Fibroblast of pulmonary artery (primary cell): ENCODE results near the gene SLCO2B1.
A peak's percentile ranks its signal among the peaks of the same experiment; 100 is the strongest.

ENCODE experiments used
- DNase-seq: peaks from one replicate; pipeline ENCODE4 v3.0.0-alpha.2; 2010; ENCODE audit warnings: low read depth
- H3K4me3 ChIP-seq: replicated peaks from 2 replicates; pipeline ENCODE4 v1.5.1; 2011; ENCODE audit warnings: low read depth, mild to moderate bottlenecking, control low read depth, low read length, moderate library complexity
- TF ChIP-seq, protein P1 (sequence below): IDR thresholded peaks from 2 replicates; pipeline ENCODE4 v1.5.1; 2011; ENCODE audit warnings: mild to moderate bottlenecking, control low read depth, low read length, inconsistent platforms; ENCODE audit errors: missing control alignments

Gene SLCO2B1

DNA sequence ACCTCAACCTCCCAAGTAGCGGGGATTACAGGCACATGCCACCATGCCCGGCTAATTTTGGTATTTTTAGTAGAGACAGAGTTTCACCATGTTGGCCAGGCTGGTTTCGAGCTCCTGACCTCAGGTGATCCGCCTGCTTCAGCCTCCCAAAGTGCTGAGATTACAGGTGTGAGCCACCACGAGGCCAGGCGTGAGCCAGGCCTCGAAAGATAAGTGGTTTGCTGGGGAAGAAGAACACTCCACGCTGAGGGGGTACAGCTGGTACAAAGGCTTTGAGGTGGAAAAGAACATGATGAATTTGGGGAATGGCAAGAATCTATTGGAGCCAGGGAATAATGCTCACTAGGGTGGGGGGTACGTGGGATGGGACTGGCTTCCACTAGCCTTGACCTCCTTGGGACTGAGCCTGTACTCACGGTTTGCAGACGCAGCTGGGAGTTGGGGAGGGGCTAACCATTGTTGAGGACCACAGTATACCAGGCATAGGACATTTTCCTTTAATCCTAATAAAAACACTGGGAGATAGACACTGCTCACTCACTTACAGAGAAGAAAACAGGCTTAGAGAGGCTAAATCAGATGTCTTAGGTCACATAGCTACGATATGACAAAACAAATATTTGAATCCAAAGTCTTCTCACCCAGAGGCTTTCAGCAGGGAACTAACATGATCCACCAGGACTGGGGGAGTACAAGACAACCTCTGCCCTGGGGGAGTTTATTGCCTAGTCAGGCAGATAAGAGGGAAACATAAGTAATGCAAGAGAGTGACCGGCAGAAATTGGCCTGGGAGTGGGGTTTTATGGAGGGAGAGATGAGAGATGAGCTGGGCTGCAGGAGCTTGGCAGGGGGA is 4.9 kb downstream of the SLCO2B1 start:
- peak; percentile 56 for DNase-seq
- no peak overlapping the region for H3K4me3 ChIP-seq
- TF ChIP-seq, protein P1, sequence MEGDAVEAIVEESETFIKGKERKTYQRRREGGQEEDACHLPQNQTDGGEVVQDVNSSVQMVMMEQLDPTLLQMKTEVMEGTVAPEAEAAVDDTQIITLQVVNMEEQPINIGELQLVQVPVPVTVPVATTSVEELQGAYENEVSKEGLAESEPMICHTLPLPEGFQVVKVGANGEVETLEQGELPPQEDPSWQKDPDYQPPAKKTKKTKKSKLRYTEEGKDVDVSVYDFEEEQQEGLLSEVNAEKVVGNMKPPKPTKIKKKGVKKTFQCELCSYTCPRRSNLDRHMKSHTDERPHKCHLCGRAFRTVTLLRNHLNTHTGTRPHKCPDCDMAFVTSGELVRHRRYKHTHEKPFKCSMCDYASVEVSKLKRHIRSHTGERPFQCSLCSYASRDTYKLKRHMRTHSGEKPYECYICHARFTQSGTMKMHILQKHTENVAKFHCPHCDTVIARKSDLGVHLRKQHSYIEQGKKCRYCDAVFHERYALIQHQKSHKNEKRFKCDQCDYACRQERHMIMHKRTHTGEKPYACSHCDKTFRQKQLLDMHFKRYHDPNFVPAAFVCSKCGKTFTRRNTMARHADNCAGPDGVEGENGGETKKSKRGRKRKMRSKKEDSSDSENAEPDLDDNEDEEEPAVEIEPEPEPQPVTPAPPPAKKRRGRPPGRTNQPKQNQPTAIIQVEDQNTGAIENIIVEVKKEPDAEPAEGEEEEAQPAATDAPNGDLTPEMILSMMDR: no peak

DNA sequence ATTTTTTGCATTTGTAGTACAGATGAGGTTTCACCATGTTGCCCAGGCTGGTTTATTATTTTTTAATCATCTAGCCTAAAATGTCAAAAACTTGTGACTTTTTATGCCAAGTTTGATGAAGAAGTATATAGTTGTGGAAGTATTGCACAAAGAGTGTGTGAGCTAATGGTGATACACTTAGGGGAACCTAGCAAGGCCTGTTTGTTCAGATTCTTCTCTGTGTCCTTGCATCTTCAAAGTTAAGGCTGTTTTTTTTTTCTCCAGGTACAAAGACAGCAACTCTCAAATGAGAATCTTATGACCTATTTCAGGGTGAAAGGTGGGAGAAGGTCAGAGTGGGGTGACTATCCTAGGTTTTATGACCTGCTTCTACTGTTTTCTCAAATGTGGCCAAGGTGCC is 7.3 kb downstream of the SLCO2B1 start:
- H3K4me3 ChIP-seq: no peak overlapping the region
- DNase-seq: no peak
- TF ChIP-seq, protein P1: no peak

DNA sequence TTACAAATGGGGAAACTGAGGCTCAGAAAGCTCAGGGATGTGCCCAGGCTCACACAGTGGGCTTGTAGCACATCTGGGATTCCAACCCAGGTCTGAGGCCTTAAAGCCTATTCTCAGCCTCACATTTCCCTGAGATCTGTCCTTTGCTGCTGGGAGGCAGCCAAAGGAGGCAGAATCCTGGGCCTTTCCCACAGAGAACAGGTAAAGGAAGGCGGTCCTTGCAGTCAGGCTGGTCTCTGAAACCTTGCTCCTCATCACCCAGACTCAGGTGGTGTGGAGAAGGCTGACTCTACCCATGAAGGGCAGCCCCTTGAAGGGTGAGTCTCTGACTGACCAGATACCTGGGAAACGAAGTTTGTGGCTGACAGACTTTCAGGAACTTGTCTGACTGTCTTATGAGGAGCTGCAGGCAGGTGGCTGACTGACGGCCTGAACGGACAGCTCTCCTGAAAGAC is 7.8 kb downstream of the SLCO2B1 start:
- DNase-seq: no peak
- TF ChIP-seq, protein P1: no peak
- no peak overlapping the region for H3K4me3 ChIP-seq

DNA sequence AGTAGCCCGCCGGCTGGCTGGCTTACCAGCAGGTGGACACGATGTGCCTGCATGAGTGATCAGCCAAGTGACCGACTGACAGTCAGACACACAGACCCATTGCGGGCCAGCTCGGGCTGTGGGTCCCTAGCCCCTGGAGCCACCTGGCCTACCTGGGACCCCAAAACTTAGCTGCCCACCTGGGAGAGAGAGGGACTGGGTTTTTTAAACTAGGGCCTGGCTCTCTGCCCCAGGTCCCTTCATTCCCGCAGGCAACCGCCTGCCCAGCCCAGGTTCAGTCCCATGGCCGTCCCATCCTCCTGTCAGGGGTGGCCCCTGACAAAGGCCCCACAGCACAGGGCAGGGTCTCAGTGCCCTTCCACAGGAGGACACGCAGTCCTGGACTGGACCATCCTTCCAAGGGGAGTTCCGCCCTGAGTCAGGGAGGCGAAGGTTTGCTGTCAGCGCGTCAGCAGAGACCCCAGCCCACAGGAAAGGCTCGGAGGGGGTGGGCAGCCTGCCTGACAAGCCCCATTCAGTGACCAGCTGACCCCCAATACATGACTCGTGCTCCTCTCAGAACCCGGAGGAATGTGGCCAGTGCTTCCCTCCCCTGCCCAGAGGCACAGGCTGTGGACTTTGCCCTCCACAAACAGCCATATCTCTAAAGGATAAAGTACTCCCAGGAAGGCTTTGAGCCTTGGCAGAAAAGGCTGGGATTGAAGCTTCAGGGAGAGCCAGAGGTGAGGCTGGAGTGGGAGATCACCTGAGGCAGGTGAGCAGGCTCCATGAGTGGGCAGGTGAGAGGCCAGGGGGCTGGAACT is 8.4 kb downstream of the SLCO2B1 start:
- no peak overlapping the region for H3K4me3 ChIP-seq

DNA sequence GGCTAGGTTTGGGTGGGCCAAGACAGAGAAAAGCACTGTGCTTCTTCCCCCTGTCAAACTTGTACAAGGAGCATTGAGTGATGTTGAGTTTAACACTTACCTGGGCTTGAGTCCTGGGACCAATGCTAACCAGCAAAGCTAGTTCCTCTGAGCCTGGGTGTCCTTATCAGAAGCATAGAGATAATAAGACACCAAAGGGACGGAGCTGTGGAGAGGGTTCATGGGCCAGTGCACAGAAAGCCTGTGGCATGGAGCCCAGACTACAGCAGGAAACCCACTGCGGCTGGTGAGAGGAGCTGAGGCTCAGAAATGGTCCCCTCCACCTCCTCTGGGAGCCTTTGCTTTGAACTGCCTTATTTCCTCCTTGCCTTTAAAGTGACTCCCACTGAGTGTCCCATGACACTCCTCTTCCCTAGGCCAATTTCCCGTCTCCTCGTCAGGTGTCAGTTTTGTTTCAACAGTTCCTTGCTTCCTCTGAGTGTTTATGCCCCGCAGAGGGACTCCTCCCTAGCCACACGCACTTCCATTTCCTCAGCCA is 9.4 kb downstream of the SLCO2B1 start:
- DNase-seq: no peak
- H3K4me3 ChIP-seq: no peak overlapping the region
- TF ChIP-seq, protein P1: no peak

More for the DNA sequence above, 8.4 kb downstream of the SLCO2B1 start:
- TF ChIP-seq, protein P1: no peak
- DNase-seq: no peak

DNA sequence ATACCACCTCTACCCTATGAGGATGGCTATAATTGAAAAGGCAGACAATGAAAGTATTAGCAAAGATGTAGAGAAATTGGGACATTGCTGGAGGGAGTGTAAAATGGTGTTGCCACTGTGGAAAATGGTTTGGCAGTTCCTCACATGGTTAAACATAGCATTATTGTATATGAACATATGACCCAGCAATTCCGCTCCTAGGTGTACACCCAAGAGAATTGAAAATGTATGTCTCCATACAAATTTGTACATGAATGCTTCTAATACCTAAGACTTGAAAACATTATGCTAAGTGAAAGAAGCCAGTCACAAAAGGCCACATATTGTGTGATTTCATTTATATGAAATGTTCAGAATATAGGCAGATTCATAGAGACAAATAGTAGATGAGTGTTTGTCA is 10.0 kb downstream of the SLCO2B1 start:
- no peak for DNase-seq
- TF ChIP-seq, protein P1: no peak
- H3K4me3 ChIP-seq: no peak overlapping the region
